NCI-H748 (cell line): ENCODE measurements around the gene ANKDD1B.
"Not testable (repeated sequence)": the region's sequence is repeated elsewhere in the genome, so short reads cannot be mapped to it uniquely, and the experiment has no call there.

ENCODE experiments used
- DNase-seq: peaks from one replicate; lab custom pipeline; 2025; ENCODE audit not compliant: unreplicated experiment; lab: John Stamatoyannopoulos, UW

ANKDD1B gene

GRCh38 chr5:75611311-75612225, at the start of gene ANKDD1B:
TSS of gene ANKDD1B (plus strand) at chr5:75611453. CDS start at chr5:75611635, 182 bp downstream.
- DNase-seq = peak; percentile 38

GRCh38 chr5:75565991-75566709, 45.1 kb upstream of the ANKDD1B start:
- not testable (repeated sequence) for DNase-seq

- DNase-seq = no peak
Measured at GRCh38 chr5:75566710-75567309, 44.4 kb upstream of the ANKDD1B start.

GRCh38 chr5:75567710-75568109, 43.5 kb upstream of the ANKDD1B start:
- no peak for DNase-seq

GRCh38 chr5:75568202-75568601, 43.1 kb upstream of the ANKDD1B start:
- no peak for DNase-seq

- DNase-seq = no peak
Measured at GRCh38 chr5:75571547-75571946, 39.7 kb upstream of the ANKDD1B start.

- DNase-seq = no peak
Measured at GRCh38 chr5:75574791-75575190, 36.5 kb upstream of the ANKDD1B start.

GRCh38 chr5:75578280-75578679, 33.0 kb upstream of the ANKDD1B start:
- DNase-seq = not testable (repeated sequence)

- no peak for DNase-seq
Measured at GRCh38 chr5:75584641-75585040, 26.6 kb upstream of the ANKDD1B start.

GRCh38 chr5:75588666-75589065, 22.6 kb upstream of the ANKDD1B start:
- no peak for DNase-seq

- DNase-seq = no peak
Measured at GRCh38 chr5:75600535-75600934, 10.7 kb upstream of the ANKDD1B start.

GRCh38 chr5:75601567-75601966, 9.7 kb upstream of the ANKDD1B start:
- no peak for DNase-seq

GRCh38 chr5:75601996-75602395, 9.3 kb upstream of the ANKDD1B start:
- no peak for DNase-seq

GRCh38 chr5:75603371-75603770, 7.9 kb upstream of the ANKDD1B start:
- DNase-seq = no peak

- DNase-seq = no peak
Measured at GRCh38 chr5:75603821-75604220, 7.4 kb upstream of the ANKDD1B start.

- DNase-seq = not testable (repeated sequence)
Measured at GRCh38 chr5:75607341-75607740, 3.9 kb upstream of the ANKDD1B start.

- no peak for DNase-seq
Measured at GRCh38 chr5:75608870-75609269, 2.4 kb upstream of the ANKDD1B start.

- DNase-seq = no peak
Measured at GRCh38 chr5:75610201-75610600, 1.1 kb upstream of the ANKDD1B start.

GRCh38 chr5:75610859-75611310, 368 bp upstream of the ANKDD1B start:
- DNase-seq = peak; percentile 58

- DNase-seq = peak; percentile 38
Measured at GRCh38 chr5:75612226-75612569, 945 bp downstream of the ANKDD1B start.

GRCh38 chr5:75612901-75613300, 1.6 kb downstream of the ANKDD1B start:
- DNase-seq = no peak

GRCh38 chr5:75614176-75614575, 2.9 kb downstream of the ANKDD1B start:
- no peak for DNase-seq
